ENCODE measurements around the gene PKD1L1.

PKD1L1 gene

GRCh38 chr7:47832105-47832715 lies 116.1 kb downstream of the PKD1L1 start:
- POLR2A ChIA-PET, result no interaction called here

GRCh38 chr7:47830015-47830414 lies 118.3 kb downstream of the PKD1L1 start:
- CTCF ChIA-PET, result interaction anchor here (0.9 to 2.6 kb wide), 2 partner anchors 10 to 139 kb away, joined by 3 to 18 read pairs; no protein-coding TSS in a partner anchor
- TF ChIP-seq CTCF (IDR thresholded peaks at IDR 0.05; ENCODE audit: insufficient read depth, low read length, missing control alignments), result no peak
- POLR2A ChIA-PET, result no interaction called here
- no peak overlapping the region for H3K4me3 ChIP-seq (ENCODE audit: low read depth, low read length)
- no peak for DNase-seq (ENCODE audit: low read depth, low spot score)

More at GRCh38 chr7:47832105-47832715, 116.1 kb downstream of the PKD1L1 start:
- TF ChIP-seq CTCF (IDR thresholded peaks at IDR 0.05; ENCODE audit: insufficient read depth, low read length, missing control alignments), result no peak
- H3K4me3 ChIP-seq (ENCODE audit: low read depth, low read length), result no peak overlapping the region
- CTCF ChIA-PET, result interaction anchor here (0.8 to 2.6 kb wide), 5 partner anchors 13 to 566 kb away, joined by 3 to 18 read pairs (median 5); no protein-coding TSS in a partner anchor
- no peak for DNase-seq (ENCODE audit: low read depth, low spot score)

GRCh38 chr7:47827871-47828270 lies 120.4 kb downstream of the PKD1L1 start:
- ChIA-PET POLR2A (interaction anchor here (0.6 kb wide), 1 partner anchor 275 kb away, joined by 3 read pairs; no protein-coding TSS in a partner anchor), CTCF (interaction anchor here (1.3 to 2.7 kb wide), 4 partner anchors 8 to 562 kb away, joined by 5 to 10 read pairs (median 8); no protein-coding TSS in a partner anchor)
- DNase-seq (ENCODE audit: low read depth, low spot score), result no peak
- no peak overlapping the region for H3K4me3 ChIP-seq (ENCODE audit: low read depth, low read length)
- TF ChIP-seq CTCF (IDR thresholded peaks at IDR 0.05; ENCODE audit: insufficient read depth, low read length, missing control alignments), result no peak

GRCh38 chr7:47827351-47827756 lies 120.9 kb downstream of the PKD1L1 start:
- TF ChIP-seq CTCF (IDR thresholded peaks at IDR 0.05; ENCODE audit: insufficient read depth, low read length, missing control alignments), result no peak
- ChIA-PET POLR2A (interaction anchor here (0.6 kb wide), 1 partner anchor 274 kb away, joined by 3 read pairs; no protein-coding TSS in a partner anchor), CTCF (interaction anchor here (0.9 to 2.7 kb wide), 10 partner anchors 8 to 573 kb away, joined by 3 to 10 read pairs (median 5); no protein-coding TSS in a partner anchor)
- no peak for DNase-seq (ENCODE audit: low read depth, low spot score)
- H3K4me3 ChIP-seq (ENCODE audit: low read depth, low read length), result no peak overlapping the region

GRCh38 chr7:47826754-47827153 lies 121.5 kb downstream of the PKD1L1 start:
- CTCF ChIA-PET, result interaction anchor here (0.9 to 2.7 kb wide), 10 partner anchors 9 to 573 kb away, joined by 3 to 10 read pairs (median 4); no protein-coding TSS in a partner anchor
- no peak for DNase-seq (ENCODE audit: low read depth, low spot score)
- TF ChIP-seq CTCF (IDR thresholded peaks at IDR 0.05; ENCODE audit: insufficient read depth, low read length, missing control alignments), result no peak
- H3K4me3 ChIP-seq (ENCODE audit: low read depth, low read length), result no peak overlapping the region
- POLR2A ChIA-PET, result no interaction called here

GRCh38 chr7:47819607-47819920 lies 128.7 kb downstream of the PKD1L1 start:
- ChIA-PET POLR2A (interaction anchor here (0.7 to 1.0 kb wide), 2 partner anchors 219 to 337 kb away, joined by 3 to 4 read pairs; no protein-coding TSS in a partner anchor), CTCF (interaction anchor here (0.6 to 3.3 kb wide), 55 partner anchors 8 to 558 kb away, joined by 3 to 37 read pairs (median 4); partner anchors contain the start of gene TNS3)
- no peak for TF ChIP-seq CTCF (IDR thresholded peaks at IDR 0.05; ENCODE audit: insufficient read depth, low read length, missing control alignments)
- DNase-seq (ENCODE audit: low read depth, low spot score), result no peak
- no peak overlapping the region for H3K4me3 ChIP-seq (ENCODE audit: low read depth, low read length)

All from AG04449 (cell line).